ENCODE measurements around the gene UGT1A1.

The UGT1A1 gene

GRCh38 chr2:233817361-233817911 lies 57.4 kb downstream of the UGT1A1 start:
- no peak for DNase-seq (ENCODE audit: low spot score)

- no peak for DNase-seq (ENCODE audit: low spot score)
Observed at GRCh38 chr2:233817995-233818638, 58.0 kb downstream of the UGT1A1 start.

GRCh38 chr2:233818639-233819621 lies 58.9 kb downstream of the UGT1A1 start:
- DNase-seq (ENCODE audit: low spot score), result no peak

- no peak for DNase-seq (ENCODE audit: low spot score)
Observed at GRCh38 chr2:233819884-233820773, 60.1 kb downstream of the UGT1A1 start.

GRCh38 chr2:233820774-233821105 lies 60.7 kb downstream of the UGT1A1 start:
- no peak for DNase-seq (ENCODE audit: low spot score)

- DNase-seq (ENCODE audit: low spot score), result no peak
Observed at GRCh38 chr2:233821196-233821595, 61.1 kb downstream of the UGT1A1 start.

GRCh38 chr2:233821709-233822100 lies 61.6 kb downstream of the UGT1A1 start:
- DNase-seq (ENCODE audit: low spot score), result no peak

- DNase-seq (ENCODE audit: low spot score), result no peak
Observed at GRCh38 chr2:233822101-233822771, 62.2 kb downstream of the UGT1A1 start.

Measured in CD4-positive, alpha-beta T cell treated with Interleukin-15 for 4 hours (primary cell).